ENCODE results near the gene WWTR1. TPM values are rescaled to one million over a fixed set of nuclear protein-coding genes. Genes with fewer than 3 reads are reported as not detected.

Gene WWTR1
- total RNA-seq, 1 donor from 2014 or later, result 52.0 TPM

- no peak for TF ChIP-seq CTCF (conservative IDR thresholded peaks at IDR 0.05; ENCODE audit: low read depth, low read length)
- DNase-seq (ENCODE audit: low read depth), result peak; percentile 94
Measured at GRCh38 chr3:149542375-149543312, 115.2 kb downstream of the WWTR1 start.

GRCh38 chr3:149541091-149541491, 116.7 kb downstream of the WWTR1 start:
- H3K4me3 ChIP-seq (ENCODE audit: low read depth, low read length), result peak overlapping the region; percentile 57
- no peak for DNase-seq (ENCODE audit: low read depth)
- peak; percentile 63 for TF ChIP-seq CTCF (conservative IDR thresholded peaks at IDR 0.05; ENCODE audit: low read depth, low read length)

More at GRCh38 chr3:149542375-149543312, 115.2 kb downstream of the WWTR1 start:
- peak overlapping the region; percentile 57 for H3K4me3 ChIP-seq (ENCODE audit: low read depth, low read length)

GRCh38 chr3:149538371-149538770, 119.5 kb downstream of the WWTR1 start:
- DNase-seq (ENCODE audit: low read depth), result no peak
- TF ChIP-seq CTCF (conservative IDR thresholded peaks at IDR 0.05; ENCODE audit: low read depth, low read length), result no peak
- H3K4me3 ChIP-seq (ENCODE audit: low read depth, low read length), result peak overlapping the region; percentile 11

GRCh38 chr3:149536429-149536828, 121.4 kb downstream of the WWTR1 start:
- no peak for TF ChIP-seq CTCF (conservative IDR thresholded peaks at IDR 0.05; ENCODE audit: low read depth, low read length)
- DNase-seq (ENCODE audit: low read depth), result no peak
- H3K4me3 ChIP-seq (ENCODE audit: low read depth, low read length), result no peak overlapping the region

GRCh38 chr3:149535333-149535685, 122.5 kb downstream of the WWTR1 start:
- H3K4me3 ChIP-seq (ENCODE audit: low read depth, low read length), result no peak overlapping the region
- DNase-seq (ENCODE audit: low read depth), result no peak
- no peak for TF ChIP-seq CTCF (conservative IDR thresholded peaks at IDR 0.05; ENCODE audit: low read depth, low read length)

GRCh38 chr3:149534671-149535332, 123.0 kb downstream of the WWTR1 start:
- TF ChIP-seq CTCF (conservative IDR thresholded peaks at IDR 0.05; ENCODE audit: low read depth, low read length), result no peak
- no peak overlapping the region for H3K4me3 ChIP-seq (ENCODE audit: low read depth, low read length)
- no peak for DNase-seq (ENCODE audit: low read depth)
